ENCODE measurements around the gene CMTM4.

DNA sequence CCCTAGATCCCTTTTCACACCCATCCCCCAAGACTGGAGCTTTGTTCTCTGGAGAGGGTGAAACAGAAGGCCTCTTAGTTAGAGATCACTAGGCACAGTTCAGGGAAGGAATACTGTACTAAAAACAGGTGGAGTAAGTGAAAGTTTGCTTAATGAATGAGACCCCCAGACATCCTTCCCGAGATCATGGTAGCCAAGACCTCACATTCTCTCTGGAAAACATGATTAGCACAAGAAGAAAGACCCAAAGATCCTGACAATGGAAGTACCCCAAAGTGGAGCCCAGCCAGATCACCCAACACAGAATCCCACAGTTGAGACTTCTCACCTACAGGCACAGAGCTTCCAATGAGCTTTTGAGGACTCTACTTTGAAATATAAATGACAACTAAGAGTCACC is 3.4 kb upstream of the CMTM4 start:
- TF ChIP-seq, protein P1, sequence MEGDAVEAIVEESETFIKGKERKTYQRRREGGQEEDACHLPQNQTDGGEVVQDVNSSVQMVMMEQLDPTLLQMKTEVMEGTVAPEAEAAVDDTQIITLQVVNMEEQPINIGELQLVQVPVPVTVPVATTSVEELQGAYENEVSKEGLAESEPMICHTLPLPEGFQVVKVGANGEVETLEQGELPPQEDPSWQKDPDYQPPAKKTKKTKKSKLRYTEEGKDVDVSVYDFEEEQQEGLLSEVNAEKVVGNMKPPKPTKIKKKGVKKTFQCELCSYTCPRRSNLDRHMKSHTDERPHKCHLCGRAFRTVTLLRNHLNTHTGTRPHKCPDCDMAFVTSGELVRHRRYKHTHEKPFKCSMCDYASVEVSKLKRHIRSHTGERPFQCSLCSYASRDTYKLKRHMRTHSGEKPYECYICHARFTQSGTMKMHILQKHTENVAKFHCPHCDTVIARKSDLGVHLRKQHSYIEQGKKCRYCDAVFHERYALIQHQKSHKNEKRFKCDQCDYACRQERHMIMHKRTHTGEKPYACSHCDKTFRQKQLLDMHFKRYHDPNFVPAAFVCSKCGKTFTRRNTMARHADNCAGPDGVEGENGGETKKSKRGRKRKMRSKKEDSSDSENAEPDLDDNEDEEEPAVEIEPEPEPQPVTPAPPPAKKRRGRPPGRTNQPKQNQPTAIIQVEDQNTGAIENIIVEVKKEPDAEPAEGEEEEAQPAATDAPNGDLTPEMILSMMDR (IDR thresholded peaks at IDR 0.05 in 2 of 3, conservative IDR thresholded peaks at IDR 0.05 in 1 of 3; ENCODE audit: borderline replicate concordance in 1 of 3, insufficient read depth in 1 of 3, low read depth in 2 of 3, low read length in 2 of 3) = no peak
- TF ChIP-seq POLR2AphosphoS5 (IDR thresholded peaks at IDR 0.05; ENCODE audit: low read depth, low read length) (no peak), JUND (IDR thresholded peaks at IDR 0.05) (no peak), ZFX (IDR thresholded peaks at IDR 0.05) (no peak), EZH2phosphoT487 (IDR thresholded peaks at IDR 0.05; ENCODE audit: borderline replicate concordance) (no peak), EGR1 (IDR thresholded peaks at IDR 0.05; ENCODE audit: low read depth) (no peak), POLR2A (IDR thresholded peaks at IDR 0.05; ENCODE audit: borderline replicate concordance, extremely low read depth, insufficient read depth, insufficient read length) (no peak)
- TF ChIP-seq, protein P2, sequence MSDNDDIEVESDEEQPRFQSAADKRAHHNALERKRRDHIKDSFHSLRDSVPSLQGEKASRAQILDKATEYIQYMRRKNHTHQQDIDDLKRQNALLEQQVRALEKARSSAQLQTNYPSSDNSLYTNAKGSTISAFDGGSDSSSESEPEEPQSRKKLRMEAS (IDR thresholded peaks at IDR 0.05) = no peak
- TF ChIP-seq, protein P3, sequence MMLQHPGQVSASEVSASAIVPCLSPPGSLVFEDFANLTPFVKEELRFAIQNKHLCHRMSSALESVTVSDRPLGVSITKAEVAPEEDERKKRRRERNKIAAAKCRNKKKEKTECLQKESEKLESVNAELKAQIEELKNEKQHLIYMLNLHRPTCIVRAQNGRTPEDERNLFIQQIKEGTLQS (IDR thresholded peaks at IDR 0.05) = no peak

All from HCT116 (cell line).